PC-3 (cell line): Measurements from ENCODE around the gene MUC3A.

Source experiments
- EZH2 ChIP-seq: fragments of 300-600 bp; sonication (generic); IDR thresholded peaks from one replicate; pipeline ENCODE4 v1.6.1; 2017; ENCODE audit warnings: antibody characterized with exemption, mild to moderate bottlenecking, low read length; ENCODE audit not compliant: unreplicated experiment
- EZH2phosphoT487 ChIP-seq: fragments of 300-600 bp; sonication (generic); IDR thresholded peaks from 2 replicates; pipeline ENCODE4 v1.6.1; 2018; ENCODE audit warnings: mild to moderate bottlenecking, antibody characterized with exemption, low read length, borderline replicate concordance
- TF ChIP-seq, protein P1 (sequence below): fragments of 300-600 bp; sonication (generic); conservative IDR thresholded peaks from 2 replicates; pipeline ENCODE4 v1.5.1; 2017; ENCODE audit warnings: antibody characterized with exemption, low read depth, mild to moderate bottlenecking, low read length

GRCh38 chr7:100964630-100965029 lies 15.3 kb downstream of the MUC3A start:
- TF ChIP-seq, protein P1, sequence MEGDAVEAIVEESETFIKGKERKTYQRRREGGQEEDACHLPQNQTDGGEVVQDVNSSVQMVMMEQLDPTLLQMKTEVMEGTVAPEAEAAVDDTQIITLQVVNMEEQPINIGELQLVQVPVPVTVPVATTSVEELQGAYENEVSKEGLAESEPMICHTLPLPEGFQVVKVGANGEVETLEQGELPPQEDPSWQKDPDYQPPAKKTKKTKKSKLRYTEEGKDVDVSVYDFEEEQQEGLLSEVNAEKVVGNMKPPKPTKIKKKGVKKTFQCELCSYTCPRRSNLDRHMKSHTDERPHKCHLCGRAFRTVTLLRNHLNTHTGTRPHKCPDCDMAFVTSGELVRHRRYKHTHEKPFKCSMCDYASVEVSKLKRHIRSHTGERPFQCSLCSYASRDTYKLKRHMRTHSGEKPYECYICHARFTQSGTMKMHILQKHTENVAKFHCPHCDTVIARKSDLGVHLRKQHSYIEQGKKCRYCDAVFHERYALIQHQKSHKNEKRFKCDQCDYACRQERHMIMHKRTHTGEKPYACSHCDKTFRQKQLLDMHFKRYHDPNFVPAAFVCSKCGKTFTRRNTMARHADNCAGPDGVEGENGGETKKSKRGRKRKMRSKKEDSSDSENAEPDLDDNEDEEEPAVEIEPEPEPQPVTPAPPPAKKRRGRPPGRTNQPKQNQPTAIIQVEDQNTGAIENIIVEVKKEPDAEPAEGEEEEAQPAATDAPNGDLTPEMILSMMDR: no peak
- no peak for TF ChIP-seq EZH2
- no peak for TF ChIP-seq EZH2phosphoT487
